Measurements from ENCODE around the gene LBP. TPM values are rescaled to one million over a fixed set of nuclear protein-coding genes. Genes with fewer than 3 reads are reported as not detected.

Gene LBP
- total RNA-seq, 1 donor from 2014 or later = not detected

DNA sequence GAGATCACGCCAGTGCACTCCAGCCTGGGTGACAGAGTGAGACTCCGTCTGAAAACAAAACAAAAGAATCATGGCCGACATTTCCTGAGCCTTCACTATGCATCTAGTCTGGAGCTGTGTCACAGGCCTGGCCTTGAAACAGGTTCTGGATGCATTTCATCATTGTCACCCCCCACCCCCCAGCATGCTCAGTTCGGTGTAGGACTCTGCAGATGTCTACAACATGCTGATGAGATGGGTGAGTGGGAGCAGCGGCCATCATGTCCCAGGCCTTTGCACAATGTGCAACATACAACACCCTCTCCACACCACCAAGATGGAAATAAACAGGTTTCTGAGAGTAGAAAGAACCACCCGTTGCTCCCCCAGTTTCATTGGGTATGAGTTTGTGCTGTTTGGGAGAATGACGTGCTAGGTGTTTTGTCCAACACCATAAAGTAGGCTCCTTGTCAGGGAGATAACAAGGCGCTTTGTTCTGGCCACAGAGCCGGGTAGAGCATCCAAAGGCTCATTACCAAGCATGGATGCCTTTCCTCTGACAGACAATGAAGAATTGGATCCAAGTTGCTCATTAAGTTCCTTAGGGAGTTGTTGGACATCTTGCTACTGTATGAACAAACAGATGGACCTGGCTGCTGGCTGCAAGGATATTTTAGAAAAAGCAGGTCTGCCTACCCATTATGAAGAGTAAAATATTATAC lies 66.7 kb downstream of the LBP start:
- Mint-ChIP-seq H3K27me3 (ENCODE audit: low read depth) (no peaks in the 10 kb centered on the region), H3K36me3 (ENCODE audit: low read depth) (peaks cover 41% of the 10 kb centered on the region), H3K9me3 (peaks cover 3% of the 10 kb centered on the region), H3K4me1 (no peaks in the 10 kb centered on the region), H3K27ac (ENCODE audit: unreplicated experiment) (no peak overlapping the region), H3K4me3 (no peak overlapping the region)
- DNase-seq (ENCODE audit: low read depth, low spot score) = no peak
- TF ChIP-seq, protein P1, sequence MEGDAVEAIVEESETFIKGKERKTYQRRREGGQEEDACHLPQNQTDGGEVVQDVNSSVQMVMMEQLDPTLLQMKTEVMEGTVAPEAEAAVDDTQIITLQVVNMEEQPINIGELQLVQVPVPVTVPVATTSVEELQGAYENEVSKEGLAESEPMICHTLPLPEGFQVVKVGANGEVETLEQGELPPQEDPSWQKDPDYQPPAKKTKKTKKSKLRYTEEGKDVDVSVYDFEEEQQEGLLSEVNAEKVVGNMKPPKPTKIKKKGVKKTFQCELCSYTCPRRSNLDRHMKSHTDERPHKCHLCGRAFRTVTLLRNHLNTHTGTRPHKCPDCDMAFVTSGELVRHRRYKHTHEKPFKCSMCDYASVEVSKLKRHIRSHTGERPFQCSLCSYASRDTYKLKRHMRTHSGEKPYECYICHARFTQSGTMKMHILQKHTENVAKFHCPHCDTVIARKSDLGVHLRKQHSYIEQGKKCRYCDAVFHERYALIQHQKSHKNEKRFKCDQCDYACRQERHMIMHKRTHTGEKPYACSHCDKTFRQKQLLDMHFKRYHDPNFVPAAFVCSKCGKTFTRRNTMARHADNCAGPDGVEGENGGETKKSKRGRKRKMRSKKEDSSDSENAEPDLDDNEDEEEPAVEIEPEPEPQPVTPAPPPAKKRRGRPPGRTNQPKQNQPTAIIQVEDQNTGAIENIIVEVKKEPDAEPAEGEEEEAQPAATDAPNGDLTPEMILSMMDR (conservative IDR thresholded peaks at IDR 0.05) = no peak

DNA sequence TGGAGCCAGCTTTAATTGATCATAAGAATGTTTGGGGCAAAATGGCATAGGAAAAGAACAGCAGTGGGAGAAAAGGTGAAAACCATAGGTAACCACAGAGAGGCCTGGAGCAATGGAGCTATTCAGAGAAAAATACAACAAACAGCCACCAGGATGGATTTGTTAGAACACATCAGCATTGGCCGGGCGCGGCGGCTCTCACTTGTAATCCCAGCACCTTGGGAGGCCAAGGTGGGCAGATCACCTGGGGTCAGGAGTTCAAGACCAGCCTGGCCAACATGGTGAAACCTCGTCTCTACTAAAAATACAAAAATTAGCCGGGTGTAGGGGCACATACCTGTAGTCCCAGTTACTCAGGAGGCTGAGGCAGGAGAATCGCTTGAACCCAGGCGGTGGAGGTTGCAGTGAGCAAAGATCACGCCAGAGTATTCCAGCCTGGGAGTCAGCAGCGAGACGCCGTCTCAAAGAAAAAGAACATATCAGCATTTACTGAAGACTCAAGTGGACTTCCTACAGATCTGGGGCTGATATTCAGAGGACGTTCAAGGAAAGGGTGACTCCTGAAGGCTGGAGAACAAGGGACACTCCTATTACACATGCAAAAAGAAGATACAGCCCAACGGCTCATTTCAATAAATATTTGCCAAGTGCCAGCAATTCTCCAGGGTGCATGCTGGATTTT lies 68.6 kb downstream of the LBP start:
- Mint-ChIP-seq H3K27me3 (ENCODE audit: low read depth) (no peaks in the 10 kb centered on the region), H3K27ac (ENCODE audit: unreplicated experiment) (no peak overlapping the region), H3K9me3 (no peaks in the 10 kb centered on the region), H3K36me3 (ENCODE audit: low read depth) (peaks cover 39% of the 10 kb centered on the region), H3K4me3 (no peak overlapping the region), H3K4me1 (no peaks in the 10 kb centered on the region)
- TF ChIP-seq, protein P1 (conservative IDR thresholded peaks at IDR 0.05) = no peak
- no peak for DNase-seq (ENCODE audit: low read depth, low spot score)

DNA sequence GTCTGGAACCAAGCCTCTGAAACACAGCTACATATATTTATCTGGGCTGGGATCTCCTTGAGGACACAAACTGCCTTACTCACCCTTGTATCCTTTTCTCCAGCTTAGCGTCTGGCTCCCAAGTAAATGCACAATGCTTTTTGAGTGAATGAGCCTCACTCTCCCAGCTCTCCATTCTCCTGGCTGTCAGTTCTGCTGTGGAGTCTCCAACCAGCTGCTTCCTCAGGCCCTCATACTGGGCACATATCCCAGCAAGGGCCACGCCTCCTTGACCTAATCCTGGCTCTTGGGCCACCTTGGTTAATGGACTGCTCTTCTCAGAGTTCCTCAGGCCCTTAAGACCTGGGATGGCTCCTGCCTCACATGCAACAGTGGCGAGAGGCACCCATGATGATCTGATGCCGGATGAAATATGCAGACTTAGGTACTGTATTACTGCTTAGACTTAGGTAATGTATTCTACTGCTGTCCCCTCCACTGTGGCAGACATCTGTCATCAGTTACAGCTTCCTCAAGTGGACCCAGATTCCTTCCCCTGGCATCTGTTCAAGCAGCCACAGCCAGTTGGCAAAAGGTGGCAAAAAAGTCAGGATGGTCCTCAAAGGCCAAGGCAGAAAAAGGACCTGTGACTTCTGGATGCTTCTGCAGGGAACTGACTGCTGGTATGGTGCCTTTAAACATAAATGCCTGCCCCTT lies 72.4 kb downstream of the LBP start:
- Mint-ChIP-seq H3K27ac (ENCODE audit: unreplicated experiment) (no peak overlapping the region), H3K36me3 (ENCODE audit: low read depth) (peaks cover 47% of the 10 kb centered on the region)

DNA sequence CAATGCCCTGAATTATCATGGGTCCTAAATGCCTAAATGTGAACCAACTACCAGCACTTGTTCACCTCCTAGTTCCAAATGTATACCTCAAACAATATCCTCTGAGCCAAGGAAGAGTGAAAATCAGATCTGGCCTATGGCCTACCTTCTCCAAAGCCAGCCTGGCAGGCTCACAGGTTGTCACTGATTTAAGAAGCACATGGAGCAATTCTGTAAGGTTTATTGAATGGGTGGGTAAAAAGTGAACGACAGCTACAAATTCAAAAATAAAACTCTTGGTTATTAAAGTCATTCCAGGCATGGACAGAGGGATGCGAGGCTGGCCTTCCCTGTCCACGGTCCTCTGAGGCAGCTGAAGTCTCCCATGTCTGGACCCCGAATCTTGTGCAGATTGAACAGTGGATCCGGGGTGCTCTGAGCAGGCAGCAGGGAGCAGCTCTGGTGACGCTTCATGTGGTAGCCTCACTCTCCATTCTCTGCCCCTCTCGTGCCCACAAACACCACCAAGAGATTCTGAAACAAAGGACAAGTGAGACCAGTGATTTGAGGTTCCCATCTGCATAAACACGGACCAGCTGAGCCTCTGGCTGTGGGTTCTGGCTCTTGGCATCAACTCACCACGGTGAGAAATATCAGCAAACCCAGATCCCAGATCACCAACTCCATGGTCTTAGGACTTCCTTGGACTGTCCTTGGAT lies 74.3 kb downstream of the LBP start:
- no peak for DNase-seq (ENCODE audit: low read depth, low spot score)
- H3K4me3 Mint-ChIP-seq = no peak overlapping the region
- no peaks in the 10 kb centered on the region for H3K9me3 Mint-ChIP-seq
- TF ChIP-seq, protein P1 (conservative IDR thresholded peaks at IDR 0.05) = no peak
- H3K27me3 Mint-ChIP-seq (ENCODE audit: low read depth) = no peaks in the 10 kb centered on the region
- no peaks in the 10 kb centered on the region for H3K4me1 Mint-ChIP-seq
- H3K36me3 Mint-ChIP-seq (ENCODE audit: low read depth) = peaks cover 41% of the 10 kb centered on the region
- no peak overlapping the region for H3K27ac Mint-ChIP-seq (ENCODE audit: unreplicated experiment)

More for the DNA sequence above, 72.4 kb downstream of the LBP start:
- H3K27me3 Mint-ChIP-seq (ENCODE audit: low read depth) = no peaks in the 10 kb centered on the region
- no peaks in the 10 kb centered on the region for H3K9me3 Mint-ChIP-seq
- TF ChIP-seq, protein P1 (conservative IDR thresholded peaks at IDR 0.05) = no peak
- DNase-seq (ENCODE audit: low read depth, low spot score) = no peak
- no peak overlapping the region for H3K4me3 Mint-ChIP-seq
- no peaks in the 10 kb centered on the region for H3K4me1 Mint-ChIP-seq

DNA sequence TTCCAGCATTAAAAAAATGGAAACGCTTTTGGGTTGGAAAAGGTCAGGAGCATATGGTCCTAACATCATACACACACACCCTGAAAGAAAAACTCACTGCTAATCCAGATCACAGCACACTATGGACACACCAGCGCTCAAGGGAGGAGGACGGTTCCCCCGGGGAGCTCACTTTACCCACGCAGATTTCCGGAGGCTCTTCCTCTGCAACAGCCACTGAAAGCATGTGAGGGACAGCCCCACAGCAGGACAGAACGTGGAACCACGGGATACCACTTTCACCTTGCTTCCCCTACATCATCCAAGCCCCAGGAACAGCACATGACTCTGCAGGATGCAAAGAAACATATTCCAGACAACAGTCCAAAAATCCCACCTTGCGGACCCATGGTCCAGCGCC lies 75.6 kb downstream of the LBP start:
- Mint-ChIP-seq H3K9me3 (no peaks in the 10 kb centered on the region), H3K36me3 (ENCODE audit: low read depth) (peaks cover 32% of the 10 kb centered on the region), H3K27ac (ENCODE audit: unreplicated experiment) (no peak overlapping the region), H3K4me3 (no peak overlapping the region), H3K4me1 (no peaks in the 10 kb centered on the region), H3K27me3 (ENCODE audit: low read depth) (no peaks in the 10 kb centered on the region)
- DNase-seq (ENCODE audit: low read depth, low spot score) = no peak
- TF ChIP-seq, protein P1 (conservative IDR thresholded peaks at IDR 0.05) = no peak
